GM21447 (cell line): ENCODE data around the gene PDE9A.
"Not testable (repeated sequence)": the region's sequence is repeated elsewhere in the genome, so short reads cannot be mapped to it uniquely, and the experiment has no call there.

Source experiments
- ATAC-seq: cut with Tn5 transposase; IDR thresholded peaks from one replicate; pipeline ENCODE4 v1.9.1; 2021; ENCODE audit not compliant: unreplicated experiment

Gene PDE9A

GRCh38 chr21:42624095-42624790, 29.2 kb upstream of the PDE9A start:
- no peak for ATAC-seq

GRCh38 chr21:42624936-42625335, 28.5 kb upstream of the PDE9A start:
- no peak for ATAC-seq

- no peak for ATAC-seq
Observed at GRCh38 chr21:42626171-42626570, 27.2 kb upstream of the PDE9A start.

GRCh38 chr21:42627527-42628289, 25.7 kb upstream of the PDE9A start:
- no peak for ATAC-seq

- not testable (repeated sequence) for ATAC-seq
Observed at GRCh38 chr21:42628466-42629061, 24.9 kb upstream of the PDE9A start.

- ATAC-seq, result no peak
Observed at GRCh38 chr21:42629933-42630589, 23.4 kb upstream of the PDE9A start.

- ATAC-seq, result no peak
Observed at GRCh38 chr21:42630626-42631025, 22.8 kb upstream of the PDE9A start.

GRCh38 chr21:42631142-42631541, 22.3 kb upstream of the PDE9A start:
- no peak for ATAC-seq

GRCh38 chr21:42632336-42632751, 21.1 kb upstream of the PDE9A start:
- no peak for ATAC-seq

- no peak for ATAC-seq
Observed at GRCh38 chr21:42632771-42633690, 20.4 kb upstream of the PDE9A start.

GRCh38 chr21:42633858-42634257, 19.6 kb upstream of the PDE9A start:
- no peak for ATAC-seq

GRCh38 chr21:42635848-42636519, 17.4 kb upstream of the PDE9A start:
- ATAC-seq, result no peak

GRCh38 chr21:42636520-42637266, 16.7 kb upstream of the PDE9A start:
- no peak for ATAC-seq

GRCh38 chr21:42637267-42638041, 16.0 kb upstream of the PDE9A start:
- no peak for ATAC-seq

- no peak for ATAC-seq
Observed at GRCh38 chr21:42638266-42638863, 15.1 kb upstream of the PDE9A start.

- ATAC-seq, result no peak
Observed at GRCh38 chr21:42639646-42640152, 13.7 kb upstream of the PDE9A start.

GRCh38 chr21:42640486-42640885, 12.9 kb upstream of the PDE9A start:
- no peak for ATAC-seq
